ENCODE measurements around the gene OTC.

DNA sequence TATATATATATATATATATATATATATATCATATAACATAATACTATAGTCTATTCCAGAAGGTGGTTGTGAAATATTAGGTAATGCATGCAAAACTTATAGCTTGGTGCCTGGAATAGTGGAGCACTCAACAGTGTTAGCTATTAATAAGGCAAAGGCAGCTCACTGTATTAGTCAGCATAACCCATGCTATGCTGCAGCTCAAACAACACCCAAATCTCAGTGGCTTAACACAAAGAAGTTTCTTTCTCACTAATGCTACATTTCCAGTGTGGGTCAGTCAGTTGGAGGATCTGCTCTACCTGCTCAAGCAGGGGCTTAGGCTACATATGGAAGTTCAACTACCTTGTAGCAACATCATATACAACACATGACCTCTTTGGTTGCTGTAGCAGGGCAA lies 19.9 kb upstream of the OTC start:
- TF ChIP-seq, protein P1, sequence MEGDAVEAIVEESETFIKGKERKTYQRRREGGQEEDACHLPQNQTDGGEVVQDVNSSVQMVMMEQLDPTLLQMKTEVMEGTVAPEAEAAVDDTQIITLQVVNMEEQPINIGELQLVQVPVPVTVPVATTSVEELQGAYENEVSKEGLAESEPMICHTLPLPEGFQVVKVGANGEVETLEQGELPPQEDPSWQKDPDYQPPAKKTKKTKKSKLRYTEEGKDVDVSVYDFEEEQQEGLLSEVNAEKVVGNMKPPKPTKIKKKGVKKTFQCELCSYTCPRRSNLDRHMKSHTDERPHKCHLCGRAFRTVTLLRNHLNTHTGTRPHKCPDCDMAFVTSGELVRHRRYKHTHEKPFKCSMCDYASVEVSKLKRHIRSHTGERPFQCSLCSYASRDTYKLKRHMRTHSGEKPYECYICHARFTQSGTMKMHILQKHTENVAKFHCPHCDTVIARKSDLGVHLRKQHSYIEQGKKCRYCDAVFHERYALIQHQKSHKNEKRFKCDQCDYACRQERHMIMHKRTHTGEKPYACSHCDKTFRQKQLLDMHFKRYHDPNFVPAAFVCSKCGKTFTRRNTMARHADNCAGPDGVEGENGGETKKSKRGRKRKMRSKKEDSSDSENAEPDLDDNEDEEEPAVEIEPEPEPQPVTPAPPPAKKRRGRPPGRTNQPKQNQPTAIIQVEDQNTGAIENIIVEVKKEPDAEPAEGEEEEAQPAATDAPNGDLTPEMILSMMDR (IDR thresholded peaks at IDR 0.05): no peak
- TF ChIP-seq POLR2A (IDR thresholded peaks at IDR 0.05): no peak
